GM19043 (cell line): ENCODE data around the gene UBE2N.
"Not testable (repeated sequence)": the region's sequence is repeated elsewhere in the genome, so short reads cannot be mapped to it uniquely, and the experiment has no call there.

ENCODE experiments used
- ATAC-seq: cut with Tn5 transposase; IDR thresholded peaks from one replicate; pipeline ENCODE4 v1.9.1; 2021; ENCODE audit warnings: low read depth; ENCODE audit not compliant: unreplicated experiment

UBE2N gene

GRCh38 chr12:93415723-93416464, 25.9 kb downstream of the UBE2N start:
- ATAC-seq = no peak

- no peak for ATAC-seq
Measured at GRCh38 chr12:93413064-93413463, 28.7 kb downstream of the UBE2N start.

- not testable (repeated sequence) for ATAC-seq
Measured at GRCh38 chr12:93412396-93412795, 29.4 kb downstream of the UBE2N start.

GRCh38 chr12:93411060-93411459, 30.7 kb downstream of the UBE2N start:
- not testable (repeated sequence) for ATAC-seq

- not testable (repeated sequence) for ATAC-seq
Measured at GRCh38 chr12:93409343-93410187, 32.2 kb downstream of the UBE2N start.

GRCh38 chr12:93408813-93409212, 32.9 kb downstream of the UBE2N start:
- no peak for ATAC-seq

GRCh38 chr12:93407963-93408283, 33.8 kb downstream of the UBE2N start:
- no peak for ATAC-seq

GRCh38 chr12:93407054-93407962, 34.4 kb downstream of the UBE2N start:
- no peak for ATAC-seq

- ATAC-seq = no peak
Measured at GRCh38 chr12:93404961-93405849, 36.5 kb downstream of the UBE2N start.

- no peak for ATAC-seq
Measured at GRCh38 chr12:93403988-93404803, 37.6 kb downstream of the UBE2N start.

GRCh38 chr12:93402333-93403311, 39.1 kb downstream of the UBE2N start:
- ATAC-seq = no peak

GRCh38 chr12:93399183-93399863, 42.4 kb downstream of the UBE2N start:
- ATAC-seq = peak; percentile 81

- no peak for ATAC-seq
Measured at GRCh38 chr12:93397412-93397811, 44.3 kb downstream of the UBE2N start.

GRCh38 chr12:93393425-93393824, 48.3 kb downstream of the UBE2N start:
- ATAC-seq = no peak

- ATAC-seq = no peak
Measured at GRCh38 chr12:93390549-93391297, 51.0 kb downstream of the UBE2N start.

GRCh38 chr12:93390031-93390430, 51.7 kb downstream of the UBE2N start:
- no peak for ATAC-seq

GRCh38 chr12:93387780-93388179, 54.0 kb downstream of the UBE2N start:
- ATAC-seq = no peak
